ENCODE data around the gene UBE2C.
"Not testable (repeated sequence)": the region's sequence is repeated elsewhere in the genome, so short reads cannot be mapped to it uniquely, and the experiment has no call there.

UBE2C gene

GRCh38 chr20:45812157-45813005 is at the start of gene UBE2C:
Gene UBE2C (plus strand): TSS chr20:45812644. CDS start chr20:45812696, 52 bp downstream.
- in situ Hi-C loops (cut with HindIII; ENCODE audit: low sequenced_read_pairs): loop anchor here (25.0 kb wide), 1 partner anchor 125 kb away; the partner anchor contains the start of gene PCIF1

DNA sequence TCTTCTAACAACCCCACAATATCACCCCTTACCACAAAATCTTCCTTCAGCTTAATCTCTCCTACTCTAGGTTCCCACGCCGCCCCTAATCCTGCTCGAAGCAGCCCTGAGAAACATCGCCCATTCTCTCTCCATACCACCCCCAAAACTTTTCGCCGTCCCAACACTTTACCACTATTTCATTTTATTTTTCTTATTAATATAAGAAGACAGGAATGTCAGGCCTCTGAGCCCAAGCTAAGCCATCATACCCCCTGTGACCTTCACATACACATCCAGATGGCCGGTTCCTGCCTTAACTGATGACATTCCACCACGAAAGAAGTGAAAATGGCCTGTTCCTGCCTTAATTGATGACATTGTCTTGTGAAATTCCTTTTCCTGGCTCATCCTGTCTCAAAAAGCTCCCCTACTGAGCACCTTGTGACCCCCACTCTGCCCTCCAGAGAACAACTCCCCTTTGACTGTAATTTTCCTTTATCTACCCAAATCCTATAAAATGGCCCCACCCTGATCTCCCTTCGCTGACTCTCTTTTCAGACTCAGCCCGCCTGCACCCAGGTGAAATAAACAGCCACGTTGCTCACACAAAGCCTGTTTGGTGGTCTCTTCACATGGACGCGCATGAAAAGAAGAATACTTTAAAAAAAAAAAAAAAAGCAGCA is 47.7 kb upstream of the UBE2C start:
- in situ Hi-C loops (cut with HindIII; ENCODE audit: low sequenced_read_pairs): not testable (repeated sequence)

GRCh38 chr20:45765307-45765875 is 47.1 kb upstream of the UBE2C start:
- in situ Hi-C loops (cut with HindIII; ENCODE audit: low sequenced_read_pairs): no loop called here

- in situ Hi-C loops (cut with HindIII; ENCODE audit: low sequenced_read_pairs): no loop called here
Measured at GRCh38 chr20:45765980-45766379, 46.5 kb upstream of the UBE2C start.

- in situ Hi-C loops (cut with HindIII; ENCODE audit: low sequenced_read_pairs): no loop called here
Measured at GRCh38 chr20:45768479-45768878, 44.0 kb upstream of the UBE2C start.

GRCh38 chr20:45771182-45771759 is 41.2 kb upstream of the UBE2C start:
- in situ Hi-C loops (cut with HindIII; ENCODE audit: low sequenced_read_pairs): loop anchor here (10.0 kb wide), 2 partner anchors 176 to 446 kb away; no protein-coding TSS in a partner anchor

DNA sequence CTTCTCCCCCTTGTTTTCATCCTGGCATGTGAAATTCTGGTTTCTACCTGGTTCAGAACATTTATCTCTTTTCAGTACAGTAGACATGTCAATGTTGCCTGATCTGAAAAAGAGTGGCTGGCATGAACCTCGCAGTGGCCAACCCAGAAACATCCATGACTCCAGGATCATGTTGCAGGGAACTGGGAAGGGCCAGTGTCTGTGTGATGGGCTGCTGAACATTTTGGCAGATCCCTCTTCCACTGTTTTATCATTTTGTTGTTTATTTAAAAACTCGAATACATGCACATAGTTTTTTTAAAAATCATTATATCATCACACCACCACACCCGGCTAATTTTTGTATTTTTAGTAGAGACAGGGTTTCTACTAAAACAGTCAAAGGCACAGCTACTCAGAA is 39.8 kb upstream of the UBE2C start:
- in situ Hi-C loops (cut with HindIII; ENCODE audit: low sequenced_read_pairs): loop anchor here (10.0 kb wide), 2 partner anchors 178 to 448 kb away; no protein-coding TSS in a partner anchor

- in situ Hi-C loops (cut with HindIII; ENCODE audit: low sequenced_read_pairs): loop anchor here (10.0 kb wide), 2 partner anchors 180 to 450 kb away; no protein-coding TSS in a partner anchor
Measured at GRCh38 chr20:45774945-45775344, 37.5 kb upstream of the UBE2C start.

DNA sequence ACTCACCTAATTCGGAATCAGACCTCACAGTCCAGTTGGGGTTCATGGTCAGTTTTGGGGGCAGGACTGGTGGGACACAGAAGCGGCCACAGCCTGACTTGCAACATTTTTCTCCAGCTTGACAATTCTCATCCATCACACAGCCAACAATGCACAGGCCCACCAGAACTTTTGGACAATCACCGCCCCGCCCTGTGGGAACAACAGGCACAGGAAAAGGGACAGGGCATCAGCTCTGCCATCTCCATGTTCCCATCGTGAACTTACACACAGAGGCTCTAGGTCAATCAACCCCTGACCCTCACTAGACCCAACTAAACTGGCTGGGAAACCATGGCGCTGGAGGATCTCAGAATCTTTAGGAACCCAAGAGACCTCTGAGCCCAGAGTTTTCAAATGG is 37.0 kb upstream of the UBE2C start:
- in situ Hi-C loops (cut with HindIII; ENCODE audit: low sequenced_read_pairs): loop anchor here (10.0 kb wide), 2 partner anchors 181 to 451 kb away; no protein-coding TSS in a partner anchor

- in situ Hi-C loops (cut with HindIII; ENCODE audit: low sequenced_read_pairs): loop anchor here (10.0 kb wide), 2 partner anchors 182 to 452 kb away; no protein-coding TSS in a partner anchor
Measured at GRCh38 chr20:45776931-45777330, 35.5 kb upstream of the UBE2C start.

GRCh38 chr20:45779011-45779915 is 33.2 kb upstream of the UBE2C start:
- in situ Hi-C loops (cut with HindIII; ENCODE audit: low sequenced_read_pairs): loop anchor here (10.0 kb wide), 2 partner anchors 184 to 454 kb away; no protein-coding TSS in a partner anchor

GRCh38 chr20:45780159-45780558 is 32.3 kb upstream of the UBE2C start:
- in situ Hi-C loops (cut with HindIII; ENCODE audit: low sequenced_read_pairs): no loop called here

DNA sequence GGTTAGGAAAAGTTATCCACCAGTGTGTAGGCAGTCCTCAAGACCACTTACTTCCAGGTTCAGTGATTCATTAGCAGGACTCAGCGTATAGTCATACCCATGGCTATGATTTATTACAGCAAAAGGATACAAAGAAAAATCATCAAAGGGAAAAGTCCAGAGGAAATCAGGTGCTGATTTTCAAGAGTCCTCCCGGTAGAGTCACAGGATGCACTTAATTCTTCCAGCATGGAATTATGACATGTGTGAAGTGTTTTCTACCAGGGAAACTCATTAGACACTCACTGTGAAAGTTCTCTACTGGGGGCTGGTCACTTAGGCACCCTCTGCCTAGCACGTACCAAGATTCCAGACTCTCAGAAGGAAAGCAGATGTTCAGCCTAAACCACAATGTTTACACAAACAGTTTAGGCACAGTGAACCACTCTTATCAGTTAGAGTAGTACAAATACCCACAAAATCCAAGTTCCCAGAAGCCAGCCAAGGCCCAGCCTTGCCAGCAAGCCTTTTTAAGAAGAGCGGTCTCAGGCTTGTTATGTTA is 31.0 kb upstream of the UBE2C start:
- in situ Hi-C loops (cut with HindIII; ENCODE audit: low sequenced_read_pairs): no loop called here

DNA sequence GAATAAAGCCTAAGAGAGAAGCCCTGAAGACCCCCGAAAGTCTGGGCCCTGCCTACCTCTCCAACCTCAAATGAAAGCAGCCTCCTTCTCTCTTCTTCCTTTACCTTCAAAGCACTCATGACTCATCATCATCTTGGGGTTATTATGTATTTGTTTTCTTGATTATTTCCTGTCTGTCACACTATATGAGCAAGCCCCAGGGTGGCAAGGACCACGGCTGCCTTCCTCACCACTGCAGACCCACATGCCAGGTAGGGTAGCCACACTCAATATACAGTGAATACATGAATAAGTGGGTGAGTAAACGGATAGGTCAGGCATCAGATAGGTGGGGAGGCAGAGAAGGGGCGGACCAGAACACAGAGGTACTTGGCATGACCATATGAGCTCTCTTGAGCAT is 29.6 kb upstream of the UBE2C start:
- in situ Hi-C loops (cut with HindIII; ENCODE audit: low sequenced_read_pairs): no loop called here

DNA sequence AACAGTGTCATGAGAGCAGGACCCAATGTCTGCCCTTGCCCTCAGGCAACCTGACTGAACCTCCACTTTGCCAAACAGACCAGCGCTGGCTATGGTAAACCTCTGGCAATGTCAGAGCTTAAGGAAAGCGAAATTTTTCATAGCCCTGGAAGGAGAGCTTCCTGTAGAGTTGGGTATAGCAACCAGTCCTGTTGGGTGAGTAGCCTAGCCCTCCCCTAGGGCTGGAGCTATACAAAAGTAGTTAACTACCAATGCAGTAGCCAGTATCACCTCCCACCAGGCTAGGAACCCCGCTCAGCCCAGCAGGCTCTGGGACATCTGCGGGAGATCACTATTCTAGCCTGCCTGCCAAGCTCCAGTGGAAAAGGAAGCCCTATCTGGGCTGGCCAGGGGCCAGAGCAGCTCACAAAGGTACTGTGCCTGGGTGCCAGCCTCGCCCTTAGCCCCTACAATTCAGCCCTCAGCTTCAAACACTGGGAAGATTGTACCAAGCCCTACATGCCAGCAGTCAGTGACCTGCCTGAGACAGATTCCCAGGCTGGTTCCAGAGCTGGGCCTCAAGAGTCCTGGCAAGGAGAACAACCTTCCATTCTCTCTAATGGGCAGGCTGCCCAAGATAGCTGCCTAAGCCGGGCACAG is 28.7 kb upstream of the UBE2C start:
- in situ Hi-C loops (cut with HindIII; ENCODE audit: low sequenced_read_pairs): no loop called here

GRCh38 chr20:45788351-45788750 is 24.1 kb upstream of the UBE2C start:
- in situ Hi-C loops (cut with HindIII; ENCODE audit: low sequenced_read_pairs): no loop called here

DNA sequence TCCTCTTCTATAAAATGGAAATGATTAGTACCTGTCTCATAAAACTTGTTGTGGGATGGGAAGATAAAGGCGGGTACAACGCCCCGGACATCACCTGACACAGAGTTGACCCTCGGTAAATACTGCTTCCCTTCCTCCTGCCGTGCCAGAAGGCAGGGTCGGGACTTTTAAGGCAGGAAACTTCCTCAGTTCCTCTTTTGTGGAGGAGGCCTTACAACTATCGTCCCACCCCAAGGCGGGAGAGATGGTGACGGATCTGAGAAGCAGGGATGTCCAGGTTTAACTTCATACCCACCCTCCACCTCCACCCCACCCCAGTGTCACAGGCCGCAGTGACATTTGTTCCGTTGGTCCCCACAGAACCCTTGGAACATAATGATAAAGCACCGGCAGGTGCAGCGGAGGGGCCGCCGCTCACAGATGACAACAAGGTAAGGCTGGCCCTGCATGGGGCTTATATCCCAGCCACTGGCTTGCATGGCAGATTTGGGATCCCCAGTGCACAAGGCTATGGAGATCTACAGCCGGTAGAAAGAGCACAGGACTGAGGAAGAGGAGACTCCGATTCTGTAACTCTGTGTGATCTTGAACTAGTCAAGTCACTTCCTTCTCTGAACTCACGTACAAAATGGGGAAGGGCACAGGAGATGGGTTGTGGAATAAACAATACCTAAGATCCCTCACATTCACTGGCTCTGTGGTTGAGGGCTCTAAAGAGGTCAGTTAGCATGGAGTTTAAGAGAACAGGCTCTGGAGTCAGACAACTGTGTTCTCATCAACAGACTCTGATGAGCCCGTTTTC is 19.9 kb upstream of the UBE2C start:
- in situ Hi-C loops (cut with HindIII; ENCODE audit: low sequenced_read_pairs): no loop called here

DNA sequence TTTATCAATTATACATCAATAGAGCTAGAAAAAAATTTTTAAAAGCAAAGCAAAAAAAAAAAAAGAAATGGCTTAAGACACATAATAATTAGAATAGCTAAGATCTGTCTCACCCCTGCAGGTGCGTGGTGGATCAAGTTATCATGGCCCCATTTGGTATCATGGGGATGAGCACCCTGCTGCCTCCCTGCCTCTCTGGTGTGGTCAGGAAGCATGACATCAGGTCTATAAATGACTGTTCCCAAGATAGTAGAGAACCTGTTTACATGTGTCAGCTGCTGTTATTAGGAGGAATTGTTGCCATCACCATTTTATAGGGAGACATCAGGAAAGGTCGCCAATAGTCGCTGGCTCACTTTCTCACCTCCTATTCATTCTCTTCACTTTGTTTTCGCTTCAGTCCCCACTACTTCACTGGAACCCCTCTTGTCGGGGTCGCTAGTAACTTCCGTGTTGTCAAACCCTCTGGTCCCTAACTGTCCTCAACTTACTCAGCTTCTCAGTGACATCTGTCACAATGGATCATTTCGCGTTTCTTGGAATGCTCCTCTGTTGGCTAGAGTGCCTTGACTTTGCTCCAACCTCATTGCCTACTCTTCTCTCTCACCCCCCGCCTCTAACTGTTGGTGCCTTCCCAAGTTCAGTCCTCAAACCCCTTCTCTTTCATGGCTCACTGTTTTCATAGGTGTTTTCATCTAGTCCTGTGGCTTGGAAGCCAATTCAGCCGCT is 15.9 kb upstream of the UBE2C start:
- in situ Hi-C loops (cut with HindIII; ENCODE audit: low sequenced_read_pairs): no loop called here

Measured in DLD1 (cell line).